KOPT-K1 (cell line): ENCODE results near the gene FUNDC1.

ENCODE experiments used
- H3K27ac ChIP-seq: fragments of 200-600 bp; sonication (generic); 2 replicates; pipeline ENCODE4 v1.5.1; 2016; ENCODE audit warnings: antibody characterized with exemption, mild to moderate bottlenecking, low read depth, low read length; ENCODE audit not compliant: poor library complexity, severe bottlenecking
- H3K36me3 ChIP-seq: fragments of 200-600 bp; sonication (generic); 2 replicates; pipeline ENCODE4 v1.5.1; 2017; ENCODE audit warnings: antibody characterized with exemption, mild to moderate bottlenecking, low read length, moderate library complexity; ENCODE audit not compliant: insufficient read depth
- H3K9me3 ChIP-seq: fragments of 200-600 bp; sonication (generic); 2 replicates; pipeline ENCODE4 v1.5.1; 2017; ENCODE audit warnings: antibody characterized with exemption, low read length, mild to moderate bottlenecking; ENCODE audit not compliant: insufficient read depth, poor library complexity, severe bottlenecking

FUNDC1 gene

GRCh38 chrX:44503560-44503959 is 39.1 kb downstream of the FUNDC1 start:
- Histone ChIP-seq H3K36me3 (no peaks in the 10 kb centered on the region), H3K9me3 (no peaks in the 10 kb centered on the region), H3K27ac (no peak overlapping the region)

GRCh38 chrX:44495091-44495490 is 47.6 kb downstream of the FUNDC1 start:
- Histone ChIP-seq H3K36me3 (no peaks in the 10 kb centered on the region), H3K27ac (no peak overlapping the region), H3K9me3 (no peaks in the 10 kb centered on the region)

- H3K27ac ChIP-seq: no peak overlapping the region
- H3K36me3 ChIP-seq: no peaks in the 10 kb centered on the region
- no peaks in the 10 kb centered on the region for H3K9me3 ChIP-seq
Observed at GRCh38 chrX:44494357-44494756, 48.3 kb downstream of the FUNDC1 start.

- H3K36me3 ChIP-seq: no peaks in the 10 kb centered on the region
- no peak overlapping the region for H3K27ac ChIP-seq
- no peaks in the 10 kb centered on the region for H3K9me3 ChIP-seq
Observed at GRCh38 chrX:44489515-44489914, 53.1 kb downstream of the FUNDC1 start.

- Histone ChIP-seq H3K9me3 (no peaks in the 10 kb centered on the region), H3K27ac (no peak overlapping the region), H3K36me3 (no peaks in the 10 kb centered on the region)
Observed at GRCh38 chrX:44484607-44485146, 58.0 kb downstream of the FUNDC1 start.

GRCh38 chrX:44483965-44484606 is 58.6 kb downstream of the FUNDC1 start:
- Histone ChIP-seq H3K27ac (no peak overlapping the region), H3K36me3 (no peaks in the 10 kb centered on the region), H3K9me3 (no peaks in the 10 kb centered on the region)

- Histone ChIP-seq H3K9me3 (no peaks in the 10 kb centered on the region), H3K36me3 (no peaks in the 10 kb centered on the region), H3K27ac (no peak overlapping the region)
Observed at GRCh38 chrX:44482575-44482974, 60.1 kb downstream of the FUNDC1 start.

- Histone ChIP-seq H3K36me3 (no peaks in the 10 kb centered on the region), H3K27ac (no peak overlapping the region), H3K9me3 (no peaks in the 10 kb centered on the region)
Observed at GRCh38 chrX:44480591-44480990, 62.1 kb downstream of the FUNDC1 start.

- Histone ChIP-seq H3K36me3 (no peaks in the 10 kb centered on the region), H3K27ac (no peak overlapping the region), H3K9me3 (no peaks in the 10 kb centered on the region)
Observed at GRCh38 chrX:44474410-44474809, 68.2 kb downstream of the FUNDC1 start.
